Mucosa of rectum (tissue), 2 donors: ENCODE measurements around the gene ARMH1.
"Not testable (repeated sequence)": the region's sequence is repeated elsewhere in the genome, so short reads cannot be mapped to it uniquely, and the experiment has no call there.

Experiments
- H3K27ac ChIP-seq, 2 donors: one replicate each; pipeline ENCODE4 v1.7.0; 2013; ENCODE audit warnings: inconsistent platforms in 2 of 2, low read depth in 2 of 2, low read length in 2 of 2
- H3K27me3 ChIP-seq, 2 donors: one replicate each; pipeline ENCODE4 v1.7.0; 2013; ENCODE audit warnings: low read length in 2 of 2; ENCODE audit not compliant: control insufficient read depth in 2 of 2, insufficient read depth in 2 of 2
- H3K36me3 ChIP-seq, 2 donors: one replicate each; pipeline ENCODE4 v1.7.0; 2013; ENCODE audit warnings: low read length in 2 of 2; ENCODE audit not compliant: control insufficient read depth in 2 of 2, insufficient read depth in 2 of 2
- H3K4me1 ChIP-seq, 2 donors: one replicate each; pipeline ENCODE4 v1.7.0; 2013; ENCODE audit warnings: low read length in 2 of 2, mild to moderate bottlenecking in 1 of 2; ENCODE audit not compliant: control insufficient read depth in 2 of 2, insufficient read depth in 2 of 2
- H3K4me3 ChIP-seq, 2 donors: one replicate each; pipeline ENCODE4 v1.7.0; 2013; ENCODE audit warnings: low read length in 2 of 2
- H3K9ac ChIP-seq, 2 donors: one replicate each; pipeline ENCODE4 v1.7.0; 2013; ENCODE audit warnings: low read length in 2 of 2, low read depth in 1 of 2, mild to moderate bottlenecking in 1 of 2
- H3K9me3 ChIP-seq, 2 donors: one replicate each; pipeline ENCODE4 v1.7.0; 2013; ENCODE audit warnings: low read length in 2 of 2; ENCODE audit not compliant: control insufficient read depth in 2 of 2
- donor health status: healthy.
- donor health status: Normal muscosa, but diverticular disease.

ARMH1 gene

GRCh38 chr1:44738953-44739306 lies 64.4 kb downstream of the ARMH1 start:
- H3K36me3 ChIP-seq, H3K4me1 ChIP-seq, H3K9me3 ChIP-seq, H3K27me3 ChIP-seq: not testable (repeated sequence)
- Histone ChIP-seq H3K9ac (peak overlapping the region; percentile 78 to 94), H3K4me3 (peak overlapping the region; percentile 79 to 94), H3K27ac (peak overlapping the region; percentile 85 to 90)

- Histone ChIP-seq H3K36me3 (peaks cover 0 to 2% of the 10 kb centered on the region in 2 donors), H3K4me1 (peaks cover 8% of the 10 kb centered on the region in 2 donors), H3K9ac (peak within 1 kb of the TSS; percentile 78 to 94), H3K27ac (peak within 1 kb of the TSS; percentile 85 to 90), H3K27me3 (no peaks in the 10 kb centered on the region), H3K4me3 (peak within 1 kb of the TSS; percentile 79 to 94), H3K9me3 (no peaks in the 10 kb centered on the region)
Observed at GRCh38 chr1:44739307-44740178, 65.0 kb downstream of the ARMH1 start, which contains the start of gene KIF2C. Gene KIF2C (plus strand): TSS chr1:44739837. CDS start chr1:44739933, 96 bp downstream.

GRCh38 chr1:44740179-44740617 lies 65.7 kb downstream of the ARMH1 start:
- Histone ChIP-seq H3K27ac (no peak overlapping the region), H3K9me3 (no peaks in the 10 kb centered on the region), H3K36me3 (peaks cover 0 to 2% of the 10 kb centered on the region in 2 donors), H3K27me3 (no peaks in the 10 kb centered on the region), H3K9ac (peak overlapping the region; percentile 10 to 78), H3K4me1 (peaks cover 8% of the 10 kb centered on the region in 2 donors), H3K4me3 (peak overlapping the region; percentile 79 to 94)

- Histone ChIP-seq H3K36me3 (peaks cover 0 to 2% of the 10 kb centered on the region in 2 donors), H3K4me3 (no peak overlapping the region), H3K27ac (no peak overlapping the region), H3K9me3 (no peaks in the 10 kb centered on the region), H3K9ac (no peak overlapping the region), H3K27me3 (no peaks in the 10 kb centered on the region), H3K4me1 (peaks cover 8% of the 10 kb centered on the region in 2 donors)
Observed at GRCh38 chr1:44743211-44743610, 68.7 kb downstream of the ARMH1 start.

- Histone ChIP-seq H3K27ac (no peak overlapping the region), H3K9me3 (no peaks in the 10 kb centered on the region), H3K36me3 (peaks cover 0 to under 1% of the 10 kb centered on the region in 2 donors), H3K4me3 (no peak overlapping the region), H3K9ac (no peak overlapping the region), H3K27me3 (no peaks in the 10 kb centered on the region), H3K4me1 (no peaks in the 10 kb centered on the region)
Observed at GRCh38 chr1:44747878-44748277, 73.4 kb downstream of the ARMH1 start.

- Histone ChIP-seq H3K9ac (no peak overlapping the region), H3K9me3 (no peaks in the 10 kb centered on the region), H3K27ac (no peak overlapping the region), H3K4me1 (no peaks in the 10 kb centered on the region), H3K36me3 (peaks cover 11 to 12% of the 10 kb centered on the region in 2 donors), H3K4me3 (no peak overlapping the region), H3K27me3 (no peaks in the 10 kb centered on the region)
Observed at GRCh38 chr1:44757420-44757819, 82.9 kb downstream of the ARMH1 start.

- peaks cover 9 to 11% of the 10 kb centered on the region in 2 donors for H3K36me3 ChIP-seq
- H3K9me3 ChIP-seq: no peaks in the 10 kb centered on the region
- H3K27me3 ChIP-seq: no peaks in the 10 kb centered on the region
- H3K4me3 ChIP-seq: no peak overlapping the region
- no peak overlapping the region for H3K27ac ChIP-seq
- H3K4me1 ChIP-seq: no peaks in the 10 kb centered on the region
- no peak overlapping the region for H3K9ac ChIP-seq
Observed at GRCh38 chr1:44759077-44759476, 84.6 kb downstream of the ARMH1 start.

GRCh38 chr1:44760876-44761275 lies 86.4 kb downstream of the ARMH1 start:
- H3K4me1 ChIP-seq: no peaks in the 10 kb centered on the region
- no peak overlapping the region for H3K4me3 ChIP-seq
- H3K27ac ChIP-seq: no peak overlapping the region
- no peak overlapping the region for H3K9ac ChIP-seq
- H3K27me3 ChIP-seq: no peaks in the 10 kb centered on the region
- H3K36me3 ChIP-seq: peaks cover 6 to 11% of the 10 kb centered on the region in 2 donors
- no peaks in the 10 kb centered on the region for H3K9me3 ChIP-seq

GRCh38 chr1:44766421-44766820 lies 91.9 kb downstream of the ARMH1 start:
- H3K27ac ChIP-seq, H3K4me3 ChIP-seq, H3K4me1 ChIP-seq, H3K9ac ChIP-seq, H3K9me3 ChIP-seq, H3K36me3 ChIP-seq, H3K27me3 ChIP-seq: not testable (repeated sequence)
